HepG2 (cell line): ENCODE data around the gene LRRC27. TPM values are rescaled to one million over a fixed set of nuclear protein-coding genes. Genes with fewer than 3 reads are reported as not detected.

Source experiments
- ATF3 ChIP-seq: sonication (generic); formaldehyde crosslinking; IDR thresholded peaks from 2 replicates; pipeline ENCODE4 v1.4.0; 2020; ENCODE audit warnings: missing genetic modification reagents
- ATRX ChIP-seq: sonication (generic); formaldehyde crosslinking; IDR thresholded peaks from 2 replicates; pipeline ENCODE4 v1.4.0; 2020; ENCODE audit warnings: missing genetic modification reagents, borderline replicate concordance
- ELF3 ChIP-seq: IDR thresholded peaks from 2 replicates; pipeline ENCODE4 v1.6.1; 2016; ENCODE audit warnings: missing genetic modification reagents, missing compliant biosample characterization
- KAT7 ChIP-seq: IDR thresholded peaks from 2 replicates; pipeline ENCODE4 v1.6.1; 2018; ENCODE audit warnings: borderline replicate concordance, missing compliant biosample characterization
- MATR3 ChIP-seq: sonication (generic); formaldehyde crosslinking; IDR thresholded peaks from 2 replicates; pipeline ENCODE4 v1.4.0; 2020; ENCODE audit warnings: missing genetic modification reagents
- NFIB ChIP-seq: sonication (generic); formaldehyde crosslinking; IDR thresholded peaks from 2 replicates; pipeline ENCODE4 v1.9.0; 2021; ENCODE audit warnings: missing genetic modification reagents, mild to moderate bottlenecking, borderline replicate concordance
- NFKB2 ChIP-seq: sonication (generic); formaldehyde crosslinking; IDR thresholded peaks from 2 replicates; pipeline ENCODE4 v1.4.0; 2020; ENCODE audit warnings: missing genetic modification reagents, borderline replicate concordance
- NPAS2 ChIP-seq: sonication (generic); formaldehyde crosslinking; IDR thresholded peaks from 2 replicates; pipeline ENCODE4 v1.8.0; 2022; ENCODE audit warnings: mild to moderate bottlenecking, missing genetic modification reagents, borderline replicate concordance
- RFXAP ChIP-seq: sonication (generic); formaldehyde crosslinking; IDR thresholded peaks from 2 replicates; pipeline ENCODE4 v1.4.0; 2020; ENCODE audit warnings: missing genetic modification reagents, borderline replicate concordance
- SALL2 ChIP-seq: sonication (generic); formaldehyde crosslinking; IDR thresholded peaks from 2 replicates; pipeline ENCODE4 v1.8.1; 2023; ENCODE audit warnings: mild to moderate bottlenecking, missing genetic modification reagents, inconsistent platforms
- SIX4 ChIP-seq: sonication (generic); formaldehyde crosslinking; IDR thresholded peaks from 2 replicates; pipeline ENCODE4 v1.4.0; 2020; ENCODE audit warnings: missing genetic modification reagents
- SMARCC2 ChIP-seq: fragments of 450-650 bp; IDR thresholded peaks from 2 replicates; pipeline ENCODE4 v1.6.1; 2017; ENCODE audit warnings: antibody characterized with exemption, mild to moderate bottlenecking
- SP5 ChIP-seq: IDR thresholded peaks from 2 replicates; pipeline ENCODE4 v1.6.1; 2016; ENCODE audit warnings: low read depth, borderline replicate concordance
- TBX3 ChIP-seq: fragments of 450-650 bp; IDR thresholded peaks from 2 replicates; pipeline ENCODE4 v1.6.1; 2017; ENCODE audit warnings: antibody characterized with exemption, mild to moderate bottlenecking, inconsistent platforms, borderline replicate concordance
- YEATS4 ChIP-seq: sonication (generic); formaldehyde crosslinking; IDR thresholded peaks from 2 replicates; pipeline ENCODE4 v1.4.0; 2020; ENCODE audit warnings: missing genetic modification reagents, borderline replicate concordance
- ZBTB38 ChIP-seq: sonication (generic); formaldehyde crosslinking; IDR thresholded peaks from 2 replicates; pipeline ENCODE4 v1.5.1; 2020; ENCODE audit warnings: mild to moderate bottlenecking, missing genetic modification reagents
- ZFYVE20 ChIP-seq: sonication (generic); formaldehyde crosslinking; IDR thresholded peaks from 2 replicates; pipeline ENCODE4 v1.8.0; 2023; ENCODE audit warnings: low read depth, mild to moderate bottlenecking, moderate library complexity, missing genetic modification reagents, borderline replicate concordance
- ZNF513 ChIP-seq: sonication (generic); formaldehyde crosslinking; conservative IDR thresholded peaks from 2 replicates; pipeline ENCODE4 v1.5.0; 2020; ENCODE audit warnings: missing genetic modification reagents
- ZNF569 ChIP-seq: sonication (generic); formaldehyde crosslinking; IDR thresholded peaks from 2 replicates; pipeline ENCODE4 v1.5.0; 2020; ENCODE audit warnings: mild to moderate bottlenecking, missing genetic modification reagents, moderate library complexity, borderline replicate concordance
- ZNF570 ChIP-seq: sonication (generic); formaldehyde crosslinking; IDR thresholded peaks from 2 replicates; pipeline ENCODE4 v1.4.0; 2020; ENCODE audit warnings: mild to moderate bottlenecking, missing genetic modification reagents, borderline replicate concordance
- ZNF652 ChIP-seq: IDR thresholded peaks from 2 replicates; pipeline ENCODE4 v1.6.1; 2016; ENCODE audit warnings: low read depth, borderline replicate concordance
- ZNF773 ChIP-seq: sonication (generic); formaldehyde crosslinking; IDR thresholded peaks from 2 replicates; pipeline ENCODE4 v1.4.0; 2020; ENCODE audit warnings: missing genetic modification reagents, borderline replicate concordance
- ZNF878 ChIP-seq: sonication (generic); formaldehyde crosslinking; IDR thresholded peaks from 2 replicates; pipeline ENCODE4 v1.8.1; 2023; ENCODE audit warnings: mild to moderate bottlenecking, missing genetic modification reagents, moderate library complexity
- polyA plus RNA-seq, 8 experiments: library from polyadenylated mRNA; depleted of rRNA in 3 of 8; stranded (reverse) in 7 of 8; unstranded in 1 of 8; fragments of >200 nt; fragmentation: Illumina TruSeq in 4 of 8; extraction: Trizol in 4 of 8; gene quantifications; 2 replicates each; pipeline versions ENCODE4 v1.2.1 to v1.2.3, GENCODE V29; 2011 to 2016; ENCODE audit warnings: low read depth in 4 of 8, missing spikeins in 1 of 8, mixed read lengths in 1 of 8; ENCODE audit not compliant: insufficient read depth in 1 of 8
- total RNA-seq, 5 experiments: library from RNA; depleted of rRNA; stranded (reverse); fragments of >200 nt; fragmentation: Illumina TruSeq; extraction: Trizol; gene quantifications; 2 replicates each; pipeline ENCODE4 v1.2.3, GENCODE V29; 2016; ENCODE audit warnings: low read depth in 1 of 5
- TF ChIP-seq, protein P1 (sequence below): sonication (generic); formaldehyde crosslinking; IDR thresholded peaks from 2 replicates; pipeline ENCODE4 v1.5.0; 2020; ENCODE audit warnings: mild to moderate bottlenecking, missing genetic modification reagents, borderline replicate concordance
- TF ChIP-seq, protein P2 (sequence below): sonication (generic); formaldehyde crosslinking; IDR thresholded peaks from 2 replicates; pipeline ENCODE4 v1.9.0; 2021; ENCODE audit warnings: missing genetic modification reagents, borderline replicate concordance

The LRRC27 gene
- total and polyA plus RNA-seq, 2 of the 13 experiments (the other 11 are each of a cell fraction or from before 2014, with no cell fraction given) = 4.2 to 4.6 TPM

DNA sequence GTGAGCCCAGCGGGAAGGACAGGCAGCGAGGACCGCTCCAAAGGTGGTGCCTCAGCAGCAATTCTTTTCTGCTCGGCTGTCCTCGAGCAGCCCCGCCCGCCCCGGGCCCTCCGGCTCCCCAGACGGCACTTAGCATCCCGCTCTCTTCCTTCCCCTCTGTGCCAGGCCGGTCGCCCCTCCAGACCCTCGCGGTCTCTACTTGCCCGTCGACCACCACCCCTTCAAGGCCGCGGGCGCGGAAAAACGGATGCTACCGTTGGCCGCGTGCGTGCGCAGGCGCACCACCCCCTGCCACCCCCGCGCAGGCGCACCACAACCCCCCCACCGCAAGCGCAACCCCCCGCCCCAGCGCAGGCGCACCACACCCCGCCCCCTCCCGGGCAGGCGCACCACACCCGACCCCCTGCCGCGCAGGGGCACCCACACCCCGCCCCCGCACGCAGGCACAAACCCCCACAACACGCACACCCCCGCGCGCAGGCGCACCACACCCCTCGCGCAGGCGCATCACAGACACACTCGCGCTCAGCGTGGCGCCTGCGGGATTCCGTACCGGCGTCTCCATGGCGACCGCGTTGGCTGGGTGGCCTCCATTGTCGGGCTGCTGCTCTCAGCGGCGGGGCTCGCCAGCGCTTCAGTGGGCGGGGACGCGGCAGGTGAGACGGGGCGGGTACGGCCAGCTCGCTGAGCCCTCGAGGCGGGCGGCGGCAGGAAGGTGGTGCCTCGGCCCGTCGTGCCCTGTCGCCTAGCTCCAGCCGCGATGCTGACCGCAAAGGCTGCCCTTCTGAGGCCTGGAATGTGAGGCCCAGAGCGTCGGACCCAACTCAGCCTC is at the start of gene LRRC27 (continued):
- no peak for TF ChIP-seq ZNF513
- TF ChIP-seq, protein P1, sequence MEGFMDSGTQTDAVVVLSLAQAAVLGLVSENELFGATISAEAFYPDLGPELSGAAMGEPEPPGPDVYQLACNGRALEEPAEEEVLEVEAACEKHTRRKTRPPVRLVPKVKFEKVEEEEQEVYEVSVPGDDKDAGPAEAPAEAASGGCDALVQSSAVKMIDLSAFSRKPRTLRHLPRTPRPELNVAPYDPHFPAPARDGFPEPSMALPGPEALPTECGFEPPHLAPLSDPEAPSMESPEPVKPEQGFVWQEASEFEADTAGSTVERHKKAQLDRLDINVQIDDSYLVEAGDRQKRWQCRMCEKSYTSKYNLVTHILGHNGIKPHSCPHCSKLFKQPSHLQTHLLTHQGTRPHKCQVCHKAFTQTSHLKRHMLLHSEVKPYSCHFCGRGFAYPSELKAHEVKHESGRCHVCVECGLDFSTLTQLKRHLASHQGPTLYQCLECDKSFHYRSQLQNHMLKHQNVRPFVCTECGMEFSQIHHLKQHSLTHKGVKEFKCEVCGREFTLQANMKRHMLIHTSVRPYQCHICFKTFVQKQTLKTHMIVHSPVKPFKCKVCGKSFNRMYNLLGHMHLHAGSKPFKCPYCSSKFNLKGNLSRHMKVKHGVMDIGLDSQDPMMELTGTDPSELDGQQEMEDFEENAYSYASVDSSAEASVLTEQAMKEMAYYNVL (CRISPR knock-in tag) = no peak; the same call in none of the 2 replicates
- TF ChIP-seq ZNF773 (CRISPR knock-in tag) = no peak
- TF ChIP-seq ELF3 (CRISPR knock-in tag) = peak; percentile 26; the same call in 1 of the 2 replicates
- TF ChIP-seq SMARCC2 = no peak
- no peak for TF ChIP-seq NFIB (CRISPR knock-in tag)
- TF ChIP-seq NFKB2 (CRISPR knock-in tag) = no peak; the same call in 1 of the 2 replicates
- peak; percentile 71; the same call in 1 of the 2 replicates for TF ChIP-seq ZBTB38 (CRISPR knock-in tag)
- no peak for TF ChIP-seq ZNF570
- TF ChIP-seq, protein P2, sequence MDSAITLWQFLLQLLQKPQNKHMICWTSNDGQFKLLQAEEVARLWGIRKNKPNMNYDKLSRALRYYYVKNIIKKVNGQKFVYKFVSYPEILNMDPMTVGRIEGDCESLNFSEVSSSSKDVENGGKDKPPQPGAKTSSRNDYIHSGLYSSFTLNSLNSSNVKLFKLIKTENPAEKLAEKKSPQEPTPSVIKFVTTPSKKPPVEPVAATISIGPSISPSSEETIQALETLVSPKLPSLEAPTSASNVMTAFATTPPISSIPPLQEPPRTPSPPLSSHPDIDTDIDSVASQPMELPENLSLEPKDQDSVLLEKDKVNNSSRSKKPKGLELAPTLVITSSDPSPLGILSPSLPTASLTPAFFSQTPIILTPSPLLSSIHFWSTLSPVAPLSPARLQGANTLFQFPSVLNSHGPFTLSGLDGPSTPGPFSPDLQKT = no peak
- TF ChIP-seq ZNF569 (CRISPR knock-in tag) = no peak; the same call in 1 of the 2 replicates
- no peak for TF ChIP-seq TBX3
- no peak for TF ChIP-seq ZNF652 (CRISPR knock-in tag)
- TF ChIP-seq YEATS4 (CRISPR knock-in tag) = peak; percentile 19; the same call in 1 of the 2 replicates
- TF ChIP-seq SP5 (CRISPR knock-in tag) = peak; percentile 89; the same call in 1 of the 2 replicates
- TF ChIP-seq ZNF878 (CRISPR knock-in tag) = no peak
- 0 out of 2 replicates have a peak, but pooled peaks have one; percentile 45 for TF ChIP-seq RFXAP (CRISPR knock-in tag)
- peak; percentile 85; the same call in 1 of the 2 replicates for TF ChIP-seq ZFYVE20 (CRISPR knock-in tag)
- TF ChIP-seq SIX4 (CRISPR knock-in tag) = no peak
- no peak for TF ChIP-seq ATRX (CRISPR knock-in tag)
- peak; percentile 39; the same call in 1 of the 2 replicates for TF ChIP-seq ATF3 (CRISPR knock-in tag)
- peak; percentile 58; the same call in 1 of the 2 replicates for TF ChIP-seq KAT7
- TF ChIP-seq SALL2 (CRISPR knock-in tag) = peak; percentile 87
- TF ChIP-seq MATR3 (CRISPR knock-in tag) = no peak
- TF ChIP-seq NPAS2 (CRISPR knock-in tag) = no peak
